OCI-LY3 (cell line): ENCODE data around the gene RESF1.
"Not testable (repeated sequence)": the region's sequence is repeated elsewhere in the genome, so short reads cannot be mapped to it uniquely, and the experiment has no call there.

Source experiments
- H2AFZ ChIP-seq: fragments of 200-600, 300-600 bp; shearing (Covaris generic); 2 replicates; pipeline ENCODE4 v1.6.0; 2014; ENCODE audit warnings: antibody characterized with exemption, low read depth, low read length
- H3K27ac ChIP-seq: fragments of 200-600, 300-600 bp; sonication (generic); 2 replicates; pipeline ENCODE4 v1.5.1; 2014; ENCODE audit warnings: mild to moderate bottlenecking, low read length, moderate library complexity, mixed read lengths
- H3K27me3 ChIP-seq: fragments of 200-600, 300-600 bp; sonication (generic); 2 replicates; pipeline ENCODE4 v1.6.1; 2014; ENCODE audit warnings: low read depth, low read length, mixed read lengths
- H3K36me3 ChIP-seq: fragments of 200-600, 300-600 bp; sonication (generic); replicated peaks from 2 replicates; pipeline ENCODE3; 2014; ENCODE audit warnings: low read depth, low read length, mixed read lengths
- H3K4me1 ChIP-seq: fragments of 300-600, 200-600 bp; sonication (generic); 2 replicates; pipeline ENCODE4 v1.6.1; 2014; ENCODE audit warnings: low read length, mixed read lengths
- H3K4me2 ChIP-seq: fragments of 200-600, 300-600 bp; sonication (generic); 2 replicates; pipeline ENCODE4 v1.6.1; 2014; ENCODE audit warnings: low read length, mixed read lengths
- H3K4me3 ChIP-seq: fragments of 300-600, 200-600 bp; sonication (generic); 2 replicates; pipeline ENCODE4 v1.5.1; 2014; ENCODE audit warnings: antibody characterized with exemption, mild to moderate bottlenecking, low read length, moderate library complexity
- H3K79me2 ChIP-seq: fragments of 300-600, 200-600 bp; shearing (Covaris generic); 2 replicates; pipeline ENCODE4 v1.6.1; 2014; ENCODE audit warnings: mild to moderate bottlenecking, low read length, mixed read lengths
- H3K9ac ChIP-seq: fragments of 300-600, 200-600 bp; shearing (Covaris generic); 2 replicates; pipeline ENCODE4 v1.6.0; 2014; ENCODE audit warnings: mild to moderate bottlenecking, low read length, moderate library complexity
- H3K9me3 ChIP-seq: fragments of 200-600, 300-600 bp; shearing (Covaris generic); 2 replicates; pipeline ENCODE4 v1.6.1; 2014; ENCODE audit warnings: low read length, mixed read lengths; ENCODE audit not compliant: insufficient read depth
- H4K20me1 ChIP-seq: fragments of 200-600, 300-600 bp; sonication (generic); 2 replicates; pipeline ENCODE4 v1.6.1; 2016; ENCODE audit warnings: low read length, mixed read lengths; ENCODE audit not compliant: insufficient read depth
- CTCF ChIP-seq: fragments of 200-600, 300-600 bp; sonication (generic); IDR thresholded peaks from 2 replicates; pipeline ENCODE4 v1.5.1; 2014; ENCODE audit warnings: antibody characterized with exemption, low read length, low read depth
- EZH2phosphoT487 ChIP-seq: fragments of 200-600 bp; shearing (Covaris generic); IDR thresholded peaks from 2 replicates; pipeline ENCODE4 v1.6.1; 2018; ENCODE audit warnings: antibody characterized with exemption, mixed run types, low read depth

Gene RESF1

GRCh38 chr12:31931796-31932715, 27.2 kb upstream of the RESF1 start:
- Histone ChIP-seq H3K79me2 (no peaks in the 10 kb centered on the region), H3K27me3 (no peaks in the 10 kb centered on the region), H3K36me3 (peaks cover 17% of the 10 kb centered on the region), H3K27ac (no peak overlapping the region), H3K9me3 (peaks cover 4% of the 10 kb centered on the region; the same call in 1 of the 2 replicates), H3K9ac (no peak overlapping the region), H3K4me1 (peaks cover 25% of the 10 kb centered on the region), H3K4me3 (no peak overlapping the region), H2AFZ (no peak overlapping the region), H3K4me2 (no peak overlapping the region), H4K20me1 (no peaks in the 10 kb centered on the region)
- TF ChIP-seq EZH2phosphoT487 (no peak), CTCF (peak; percentile 11; the same call in 1 of the 2 replicates)

DNA sequence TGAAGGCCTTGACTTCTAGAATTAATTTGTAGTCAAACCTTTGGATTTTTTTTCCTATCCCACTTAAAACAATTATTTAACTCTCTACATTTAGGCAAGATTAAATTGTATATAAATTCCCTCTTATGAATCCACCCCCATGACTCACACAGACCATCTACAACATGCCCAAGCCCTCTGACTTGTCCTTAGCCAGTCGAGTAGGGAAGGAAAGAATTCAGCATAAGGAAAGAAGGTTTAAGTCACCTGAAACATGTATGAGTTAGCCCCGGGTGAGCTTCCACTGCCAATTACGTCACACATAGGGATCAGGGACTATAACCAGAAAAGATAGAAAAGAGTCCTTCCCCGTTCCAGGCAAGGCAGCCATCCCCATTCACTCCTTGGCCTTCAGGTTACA, 14.9 kb upstream of the RESF1 start:
- Histone ChIP-seq H3K9ac (no peak overlapping the region), H3K79me2 (no peaks in the 10 kb centered on the region), H3K4me1 (peaks cover 4% of the 10 kb centered on the region; the same call in 1 of the 2 replicates), H3K9me3 (0 out of 2 replicates have a peak, but pooled peaks cover 13% of the 10 kb centered on the region), H3K4me3 (no peak overlapping the region), H3K36me3 (peaks cover 17% of the 10 kb centered on the region), H3K27me3 (no peaks in the 10 kb centered on the region), H2AFZ (no peak overlapping the region), H3K4me2 (no peak overlapping the region), H4K20me1 (no peaks in the 10 kb centered on the region), H3K27ac (no peak overlapping the region)
- no peak for TF ChIP-seq EZH2phosphoT487
- no peak for TF ChIP-seq CTCF

GRCh38 chr12:31947971-31948370, 11.2 kb upstream of the RESF1 start:
- no peaks in the 10 kb centered on the region for H4K20me1 ChIP-seq
- TF ChIP-seq EZH2phosphoT487 (no peak), CTCF (no peak)
- H3K36me3 ChIP-seq: peaks cover 24% of the 10 kb centered on the region
- H3K4me1 ChIP-seq: peaks cover 20% of the 10 kb centered on the region
- no peak overlapping the region for H3K9ac ChIP-seq
- H3K4me2 ChIP-seq: no peak overlapping the region
- H3K79me2 ChIP-seq: no peaks in the 10 kb centered on the region
- H2AFZ ChIP-seq: no peak overlapping the region
- no peak overlapping the region for H3K27ac ChIP-seq
- no peaks in the 10 kb centered on the region for H3K27me3 ChIP-seq
- no peak overlapping the region for H3K4me3 ChIP-seq
- H3K9me3 ChIP-seq: peaks cover 18% of the 10 kb centered on the region; the same call in 1 of the 2 replicates

DNA sequence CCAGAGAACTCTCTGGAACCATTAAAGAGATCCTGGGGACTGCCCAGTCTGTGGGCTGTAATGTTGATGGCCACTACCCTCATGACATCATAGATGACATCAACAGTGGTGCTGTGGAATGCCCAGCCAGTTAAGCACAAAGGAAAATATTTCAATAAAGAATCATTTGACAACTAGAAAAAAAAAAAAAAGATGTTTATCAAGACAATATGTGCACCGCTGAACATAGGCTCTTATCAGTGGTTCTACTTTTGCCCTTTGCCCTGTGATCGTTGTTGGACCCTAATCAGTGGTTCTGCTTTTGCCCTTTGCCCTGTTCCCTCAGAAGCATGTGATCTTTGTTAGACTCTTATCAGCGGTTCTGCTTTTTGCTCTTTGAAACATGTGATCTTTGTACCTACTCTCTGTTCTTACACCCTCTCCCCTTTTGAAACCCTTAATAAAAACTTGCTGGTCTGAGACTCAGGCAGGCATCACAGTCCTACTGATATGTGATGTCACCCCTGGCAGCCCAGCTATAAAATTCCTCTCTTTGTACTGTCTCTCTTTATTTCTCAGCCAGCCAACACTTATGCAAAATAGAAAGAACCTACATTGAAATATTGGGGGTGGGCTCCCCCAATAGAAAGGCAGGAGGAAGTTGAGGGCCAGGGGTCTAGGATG, 10.4 kb upstream of the RESF1 start:
- not testable (repeated sequence) for H4K20me1 ChIP-seq, H2AFZ ChIP-seq, H3K79me2 ChIP-seq, H3K27ac ChIP-seq, H3K4me2 ChIP-seq, H3K9ac ChIP-seq, H3K27me3 ChIP-seq, H3K4me3 ChIP-seq
- peaks cover 18% of the 10 kb centered on the region for H3K36me3 ChIP-seq
- H3K9me3 ChIP-seq: peaks cover 17% of the 10 kb centered on the region; the same call in 1 of the 2 replicates
- H3K4me1 ChIP-seq: peaks cover 18% of the 10 kb centered on the region
